GM15510 (cell line): Measurements from ENCODE around the gene DOCK2.

Source experiments
- POLR2A ChIP-seq: IDR thresholded peaks from 3 replicates; pipeline ENCODE4 v1.6.1; 2011; ENCODE audit warnings: borderline replicate concordance; ENCODE audit not compliant: insufficient read length; ENCODE audit errors: extremely low read depth

Gene DOCK2

GRCh38 chr5:169828385-169828784 is 191.3 kb downstream of the DOCK2 start:
- no peak for TF ChIP-seq POLR2A

GRCh38 chr5:169831331-169831730 is 194.3 kb downstream of the DOCK2 start:
- TF ChIP-seq POLR2A = no peak

- TF ChIP-seq POLR2A = no peak
Observed at GRCh38 chr5:169832304-169832703, 195.2 kb downstream of the DOCK2 start.

DNA sequence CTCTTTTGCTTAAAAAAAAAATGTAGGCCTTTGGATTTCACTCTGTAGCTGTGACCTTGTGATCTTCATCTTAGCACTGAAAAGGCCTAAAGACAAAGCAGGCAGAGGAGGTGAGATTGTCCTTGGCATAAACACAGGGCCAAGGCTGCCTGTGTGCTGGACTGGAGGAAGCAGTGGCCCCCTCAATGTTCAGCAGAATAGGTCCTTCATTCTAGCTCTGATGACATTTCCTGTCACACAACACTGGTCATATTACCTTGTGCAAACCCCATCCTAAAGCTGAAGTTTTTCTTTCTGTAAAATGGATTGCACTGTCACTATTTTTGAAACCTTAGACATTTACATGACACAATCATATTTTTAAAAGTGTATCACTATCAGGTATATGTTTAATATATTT is 195.8 kb downstream of the DOCK2 start:
- TF ChIP-seq POLR2A = no peak

GRCh38 chr5:169836835-169837536 is 199.9 kb downstream of the DOCK2 start:
- no peak for TF ChIP-seq POLR2A

DNA sequence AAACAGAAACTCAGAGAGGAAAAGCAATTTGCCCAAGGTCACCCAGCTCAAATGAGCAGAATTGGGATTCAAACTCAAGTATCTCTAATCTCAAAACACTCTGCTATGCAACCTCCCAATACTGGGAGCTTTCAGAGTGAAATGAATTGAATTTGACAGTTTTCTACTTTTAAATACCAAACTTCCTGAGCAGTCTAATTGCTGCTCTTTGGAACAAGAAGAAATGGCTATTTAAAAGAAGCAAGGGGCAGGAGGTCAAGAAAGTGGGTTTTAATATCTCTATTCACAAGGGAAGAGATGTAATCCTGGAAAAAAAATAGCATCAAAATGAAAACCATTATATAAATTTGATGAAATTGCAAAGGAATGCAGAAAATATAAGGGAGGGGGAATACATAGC is 200.6 kb downstream of the DOCK2 start:
- TF ChIP-seq POLR2A = no peak

DNA sequence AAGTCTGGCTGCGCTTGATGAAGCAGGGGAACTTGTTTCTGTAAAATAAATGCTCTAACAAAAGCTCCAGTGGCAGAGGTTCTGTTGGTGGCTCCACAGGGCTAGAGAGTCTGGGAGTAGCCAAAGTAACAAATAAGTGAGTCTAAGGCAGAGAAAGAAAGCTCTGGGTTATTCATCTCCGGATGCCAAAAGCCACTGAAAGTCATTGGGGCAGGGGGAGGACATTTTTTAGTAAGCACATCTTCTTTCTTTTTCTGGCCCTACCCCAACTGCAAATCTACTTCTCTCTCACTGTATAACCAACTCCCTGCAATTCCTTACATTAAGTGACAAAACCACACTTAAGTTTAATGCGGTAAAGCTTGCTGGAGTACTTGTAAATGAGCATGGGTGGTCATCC is 201.6 kb downstream of the DOCK2 start:
- TF ChIP-seq POLR2A = no peak

DNA sequence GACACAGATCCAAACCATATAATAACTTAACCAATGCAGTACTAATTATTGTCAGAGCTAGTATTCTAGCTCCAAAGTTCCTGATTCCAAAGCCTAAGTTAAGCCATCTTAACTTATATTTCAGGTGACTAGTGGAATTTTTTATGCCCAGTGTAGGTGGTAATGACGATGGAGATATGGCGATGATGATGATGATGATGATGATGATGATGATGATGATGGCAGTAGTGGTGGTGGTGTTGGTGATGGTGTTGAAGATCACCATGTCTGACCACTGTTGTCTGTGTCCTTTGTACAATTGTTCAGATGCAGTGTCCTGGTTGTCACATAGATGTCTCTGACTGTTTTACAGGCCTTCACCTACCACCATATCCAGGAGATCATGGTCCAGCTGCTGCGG is 203.3 kb downstream of the DOCK2 start:
- TF ChIP-seq POLR2A = no peak

DNA sequence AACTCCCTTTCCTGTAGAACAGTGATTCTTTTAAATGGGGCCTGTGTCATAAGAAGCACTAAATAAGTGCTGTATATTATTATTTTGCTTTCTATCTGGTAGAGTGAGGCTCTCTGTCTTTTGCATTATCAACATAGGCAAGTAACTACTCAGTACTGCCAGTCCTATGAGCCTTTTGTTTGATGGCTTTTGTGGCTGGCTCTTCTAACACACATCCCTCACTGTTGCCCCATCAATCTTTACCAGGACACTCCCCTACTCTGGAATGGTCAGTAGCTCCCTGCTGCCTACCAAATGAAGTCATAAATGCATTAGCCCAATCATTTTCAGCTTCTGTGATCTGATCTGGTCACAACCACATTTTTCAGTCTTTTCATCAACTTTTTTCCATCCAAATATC is 205.6 kb downstream of the DOCK2 start:
- no peak for TF ChIP-seq POLR2A

DNA sequence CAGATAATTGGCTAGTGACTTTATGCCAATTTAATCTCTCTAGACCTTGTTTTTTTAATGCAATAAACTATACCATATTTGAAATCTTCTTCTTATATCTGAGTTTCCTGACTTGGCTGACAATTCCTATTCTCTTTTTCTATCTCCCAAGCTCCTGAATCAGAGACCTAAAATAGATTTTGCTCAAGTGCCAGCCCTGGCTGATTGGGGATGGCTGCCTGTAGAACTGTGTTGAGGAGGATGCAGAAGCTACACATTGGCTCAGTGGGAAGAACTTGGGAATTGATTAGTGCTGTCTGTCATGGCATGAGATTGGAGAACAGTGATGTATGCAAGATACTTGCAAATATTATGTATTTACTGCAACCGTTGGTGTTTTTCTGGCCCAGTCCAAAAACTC is 210.4 kb downstream of the DOCK2 start:
- TF ChIP-seq POLR2A = no peak

- no peak for TF ChIP-seq POLR2A
Observed at GRCh38 chr5:169848271-169848670, 211.2 kb downstream of the DOCK2 start.

GRCh38 chr5:169848792-169849191 is 211.7 kb downstream of the DOCK2 start:
- no peak for TF ChIP-seq POLR2A

DNA sequence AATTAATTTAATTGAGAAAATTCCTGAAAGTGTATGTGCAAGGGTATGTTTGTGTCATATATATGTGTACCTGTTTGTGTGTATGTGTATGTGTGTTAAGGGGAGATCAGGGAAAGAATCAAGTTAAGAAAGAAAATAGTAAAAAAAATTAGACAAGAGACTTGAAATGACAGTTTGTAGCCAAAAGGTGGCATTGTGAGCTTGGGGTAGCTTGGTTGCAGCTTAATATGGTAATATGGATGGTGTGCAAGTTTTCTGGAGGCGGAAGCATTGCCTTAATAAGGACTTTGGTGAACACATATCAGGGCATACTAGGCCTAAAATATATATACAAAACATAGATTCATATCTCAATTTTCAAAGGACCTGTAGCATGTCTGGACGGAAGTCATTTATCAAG is 213.3 kb downstream of the DOCK2 start:
- no peak for TF ChIP-seq POLR2A

DNA sequence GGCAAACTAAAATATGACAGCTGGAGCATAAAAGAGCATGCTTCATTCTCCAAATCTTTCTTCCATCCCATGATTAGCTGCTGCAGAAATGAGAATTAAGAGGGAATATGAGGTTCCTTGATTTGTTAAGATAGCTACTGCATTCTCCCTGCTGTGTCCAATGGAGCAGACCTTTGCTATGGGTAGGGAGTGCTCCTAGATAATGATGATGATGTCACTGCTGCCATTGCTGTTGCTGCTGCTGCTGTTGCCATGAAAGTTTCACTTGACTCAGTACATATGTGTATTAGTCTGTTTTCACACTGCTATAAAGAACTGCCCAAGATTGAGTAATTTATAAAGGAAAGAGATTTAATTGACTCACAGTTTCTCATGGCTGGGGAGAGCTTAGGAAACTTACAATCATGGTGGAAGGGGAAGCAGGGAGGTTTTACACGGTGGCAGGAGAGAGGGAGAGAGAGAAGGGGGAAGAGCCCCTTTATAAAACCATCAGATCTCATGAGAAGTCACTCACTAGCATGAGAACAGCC is 214.3 kb downstream of the DOCK2 start:
- no peak for TF ChIP-seq POLR2A

GRCh38 chr5:169856571-169856970 is 219.5 kb downstream of the DOCK2 start:
- TF ChIP-seq POLR2A = no peak

- TF ChIP-seq POLR2A = no peak
Observed at GRCh38 chr5:169860585-169860984, 223.5 kb downstream of the DOCK2 start.
